HEK293T (cell line): ENCODE measurements around the gene TNFSF8.

Experiments used
- CTCF ChIA-PET: fragments of 350-600 bp; formaldehyde crosslinking; extraction: SDS; loops from one replicate; lab custom pipeline; 2021; ENCODE audit warnings: antibody characterized with exemption, inconsistent platforms; lab: Yijun Ruan, JAX
- POLR2A ChIA-PET: fragments of 350-600 bp; formaldehyde crosslinking; extraction: SDS; loops from one replicate; lab custom pipeline; 2020; ENCODE audit warnings: antibody characterized with exemption, inconsistent platforms; lab: Yijun Ruan, JAX
- DNase-seq: peaks from one replicate; pipeline ENCODE4 v3.0.0; 2012; ENCODE audit warnings: mixed read lengths; ENCODE audit errors: extremely low spot score
- ARNT ChIP-seq: fragments of 450-650 bp; IDR thresholded peaks from 2 replicates; pipeline ENCODE4 v1.6.1; 2017; ENCODE audit warnings: mild to moderate bottlenecking
- BHLHE40 ChIP-seq: fragments of 450-650 bp; IDR thresholded peaks from 2 replicates; pipeline ENCODE4 v1.6.1; 2016; ENCODE audit warnings: mild to moderate bottlenecking, moderate library complexity, borderline replicate concordance
- CTBP1 ChIP-seq: fragments of 450-650 bp; IDR thresholded peaks from 2 replicates; pipeline ENCODE4 v1.6.1; 2016; ENCODE audit warnings: borderline replicate concordance
- ELF4 ChIP-seq: fragments of 450-650 bp; IDR thresholded peaks from 2 replicates; pipeline ENCODE4 v1.6.1; 2017; ENCODE audit warnings: antibody characterized with exemption
- FOXA1 ChIP-seq: fragments of 450-650 bp; IDR thresholded peaks from 2 replicates; pipeline ENCODE4 v1.6.1; 2016; ENCODE audit warnings: mild to moderate bottlenecking
- FOXK2 ChIP-seq: fragments of 450-650 bp; IDR thresholded peaks from 2 replicates; pipeline ENCODE4 v1.6.1; 2016; ENCODE audit warnings: mild to moderate bottlenecking
- FOXM1 ChIP-seq: fragments of 450-650 bp; IDR thresholded peaks from 2 replicates; pipeline ENCODE4 v1.6.1; 2017; ENCODE audit warnings: mild to moderate bottlenecking, borderline replicate concordance
- HDGF ChIP-seq: fragments of 450-650 bp; IDR thresholded peaks from 2 replicates; pipeline ENCODE4 v1.6.1; 2017; ENCODE audit warnings: antibody characterized with exemption, borderline replicate concordance
- L3MBTL2 ChIP-seq: fragments of 450-650 bp; conservative IDR thresholded peaks from 2 replicates; pipeline ENCODE4 v1.6.1; 2016; ENCODE audit warnings: mild to moderate bottlenecking
- LEF1 ChIP-seq: fragments of 450-650 bp; IDR thresholded peaks from 2 replicates; pipeline ENCODE4 v1.6.1; 2017; ENCODE audit warnings: mild to moderate bottlenecking, borderline replicate concordance
- NFRKB ChIP-seq: fragments of 450-650 bp; IDR thresholded peaks from 2 replicates; pipeline ENCODE4 v1.6.1; 2016; ENCODE audit warnings: mild to moderate bottlenecking, moderate library complexity
- SP1 ChIP-seq: fragments of 450-650 bp; IDR thresholded peaks from 2 replicates; pipeline ENCODE4 v1.6.1; 2017
- SUZ12 ChIP-seq: fragments of 450-650 bp; IDR thresholded peaks from 2 replicates; pipeline ENCODE4 v1.6.1; 2016; ENCODE audit warnings: mild to moderate bottlenecking
- TARDBP ChIP-seq: fragments of 450-650 bp; IDR thresholded peaks from 2 replicates; pipeline ENCODE4 v1.6.1; 2016
- ZNF384 ChIP-seq: fragments of 450-650 bp; IDR thresholded peaks from 2 replicates; pipeline ENCODE4 v1.6.1; 2016
- TF ChIP-seq, protein P1 (sequence below): fragments of 450-650 bp; IDR thresholded peaks from 2 replicates; pipeline ENCODE4 v1.6.1; 2016

TNFSF8 gene

DNA sequence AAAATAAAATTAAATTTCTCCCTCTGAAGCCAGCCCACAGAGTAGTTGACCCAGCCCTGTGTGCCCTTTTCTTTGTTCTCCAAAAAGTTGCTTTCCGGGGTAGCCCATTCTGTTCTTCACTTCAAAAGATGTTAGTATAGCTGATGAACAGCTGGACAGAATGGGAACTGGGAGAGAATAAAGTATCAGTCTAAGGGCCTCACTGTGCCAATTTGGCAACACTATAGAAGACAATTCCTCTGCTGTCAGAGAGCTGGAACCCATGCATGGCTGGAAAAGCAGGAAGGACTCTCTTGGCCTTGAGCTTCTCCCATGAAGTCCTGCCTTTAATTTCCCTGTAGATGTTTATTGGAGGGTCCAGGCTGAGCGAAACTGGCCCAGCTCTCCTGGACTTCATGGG lies 11.0 kb upstream of the TNFSF8 start:
- ChIA-PET POLR2A (no interaction called here), CTCF (interaction anchor here (0.6 kb wide), 1 partner anchor 198 kb away, joined by 4 read pairs; no protein-coding TSS in a partner anchor)
- DNase-seq, result no peak
- TF ChIP-seq ARNT (no peak), TARDBP (no peak), L3MBTL2 (no peak), LEF1 (no peak), ELF4 (no peak), ZNF384 (no peak), FOXM1 (no peak), HDGF (no peak), FOXA1 (no peak), SUZ12 (no peak), CTBP1 (no peak), SP1 (no peak), NFRKB (no peak), FOXK2 (no peak)
- TF ChIP-seq, protein P1, sequence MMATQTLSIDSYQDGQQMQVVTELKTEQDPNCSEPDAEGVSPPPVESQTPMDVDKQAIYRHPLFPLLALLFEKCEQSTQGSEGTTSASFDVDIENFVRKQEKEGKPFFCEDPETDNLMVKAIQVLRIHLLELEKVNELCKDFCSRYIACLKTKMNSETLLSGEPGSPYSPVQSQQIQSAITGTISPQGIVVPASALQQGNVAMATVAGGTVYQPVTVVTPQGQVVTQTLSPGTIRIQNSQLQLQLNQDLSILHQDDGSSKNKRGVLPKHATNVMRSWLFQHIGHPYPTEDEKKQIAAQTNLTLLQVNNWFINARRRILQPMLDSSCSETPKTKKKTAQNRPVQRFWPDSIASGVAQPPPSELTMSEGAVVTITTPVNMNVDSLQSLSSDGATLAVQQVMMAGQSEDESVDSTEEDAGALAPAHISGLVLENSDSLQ, result no peak

DNA sequence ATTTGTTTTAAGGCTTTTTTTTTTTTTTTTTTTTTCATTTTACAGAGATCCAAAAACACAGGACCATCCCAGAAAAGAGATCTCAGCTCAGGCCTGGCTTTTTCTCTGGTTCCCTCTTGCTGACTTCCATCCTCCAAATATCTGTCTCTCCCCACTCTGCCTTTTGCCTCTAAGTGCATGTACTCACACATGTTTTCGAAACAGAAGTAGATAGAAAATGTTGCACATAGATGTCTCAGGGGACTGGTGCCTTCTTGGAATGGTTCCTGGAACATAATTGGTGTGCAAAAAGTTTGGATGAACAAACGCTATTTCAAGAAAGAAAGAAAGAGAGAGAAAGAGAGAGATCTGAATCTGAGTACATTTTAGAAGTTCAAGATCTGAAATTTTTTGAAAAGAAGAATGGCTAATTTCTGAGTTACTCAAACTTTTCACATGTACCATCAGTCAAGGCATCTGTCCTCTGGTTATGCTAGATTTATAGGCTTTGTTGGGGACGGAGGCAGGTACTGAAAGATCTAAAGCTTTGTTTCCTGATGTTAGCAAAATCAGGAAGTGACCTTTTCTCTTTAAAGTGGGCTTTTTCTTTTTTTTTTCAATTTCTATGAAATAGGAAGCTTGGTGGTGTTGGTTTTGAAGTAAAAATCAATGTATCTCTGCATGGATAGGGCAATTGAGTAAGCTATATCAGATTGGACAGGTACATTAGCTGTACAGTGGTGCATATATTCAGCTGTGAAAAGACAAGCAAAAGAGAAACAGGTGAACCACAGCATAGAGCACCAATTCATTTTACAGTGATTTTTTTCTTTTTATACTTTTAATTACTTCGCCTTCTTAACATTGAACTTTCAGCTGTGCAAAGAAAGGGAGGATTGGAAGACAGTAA lies 8.5 kb upstream of the TNFSF8 start:
- TF ChIP-seq ARNT (no peak), L3MBTL2 (no peak), FOXK2 (no peak), BHLHE40 (no peak), NFRKB (no peak), FOXA1 (no peak), ZNF384 (no peak), ELF4 (no peak), SP1 (no peak), FOXM1 (no peak), LEF1 (no peak), CTBP1 (no peak), SUZ12 (no peak), TARDBP (no peak), HDGF (no peak)
- TF ChIP-seq, protein P1, result no peak
- ChIA-PET CTCF (no interaction called here), POLR2A (interaction anchor here (0.8 kb wide), 1 partner anchor 17 kb away, joined by 3 read pairs; no protein-coding TSS in a partner anchor)
- DNase-seq, result no peak

DNA sequence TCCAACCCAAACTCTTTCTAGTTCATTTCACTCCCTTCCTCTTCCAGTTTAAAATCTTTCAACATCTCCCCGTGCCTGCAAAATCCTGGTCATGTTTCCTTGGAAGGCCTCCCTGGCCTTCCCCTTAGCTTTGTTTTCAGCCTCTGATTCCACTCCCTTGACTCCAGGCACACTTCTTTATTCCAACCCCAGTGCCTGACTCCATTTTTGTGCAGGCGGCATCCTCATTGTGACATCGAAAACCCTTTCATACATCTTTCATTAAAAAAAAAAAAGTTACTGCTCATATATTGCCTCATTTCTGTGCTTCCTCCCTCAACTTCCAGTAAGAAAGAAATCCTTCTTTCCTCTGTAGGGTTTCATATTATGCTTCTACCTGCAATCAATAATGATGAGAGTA lies 7.1 kb upstream of the TNFSF8 start:
- TF ChIP-seq ARNT (no peak), TARDBP (no peak), L3MBTL2 (no peak), ELF4 (no peak), FOXA1 (no peak), SUZ12 (no peak), BHLHE40 (no peak), LEF1 (no peak), FOXK2 (no peak), FOXM1 (no peak), CTBP1 (no peak)
- TF ChIP-seq, protein P1, result no peak
- ChIA-PET POLR2A (no interaction called here), CTCF (interaction anchor here (1.1 kb wide), 1 partner anchor 284 kb away, joined by 4 read pairs; no protein-coding TSS in a partner anchor)
- no peak for DNase-seq

DNA sequence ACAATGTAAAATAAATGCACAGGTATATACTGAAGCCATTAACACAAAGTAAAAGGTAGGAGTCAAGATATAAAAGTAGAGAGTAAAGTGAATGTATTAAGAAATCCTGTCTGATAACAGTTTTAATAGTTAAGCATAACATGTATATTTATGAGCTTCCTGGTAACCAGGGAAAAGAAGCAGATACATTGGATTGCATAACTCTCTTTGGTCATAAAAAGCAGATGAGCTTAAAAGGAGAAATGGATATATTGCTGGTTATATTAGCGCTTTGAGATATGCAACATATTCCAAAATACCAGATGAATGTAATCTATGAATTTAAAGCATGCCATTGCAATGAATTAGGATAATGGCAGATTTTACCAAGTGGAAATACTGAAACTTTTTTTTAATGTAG lies 6.2 kb upstream of the TNFSF8 start:
- ChIA-PET POLR2A (no interaction called here), CTCF (interaction anchor here (1.1 kb wide), 1 partner anchor 283 kb away, joined by 4 read pairs; no protein-coding TSS in a partner anchor)
- TF ChIP-seq FOXK2 (no peak), TARDBP (no peak), FOXA1 (no peak), FOXM1 (no peak), ARNT (no peak), LEF1 (no peak), ELF4 (no peak), CTBP1 (no peak), SUZ12 (no peak)
- TF ChIP-seq, protein P1, result no peak
- no peak for DNase-seq

DNA sequence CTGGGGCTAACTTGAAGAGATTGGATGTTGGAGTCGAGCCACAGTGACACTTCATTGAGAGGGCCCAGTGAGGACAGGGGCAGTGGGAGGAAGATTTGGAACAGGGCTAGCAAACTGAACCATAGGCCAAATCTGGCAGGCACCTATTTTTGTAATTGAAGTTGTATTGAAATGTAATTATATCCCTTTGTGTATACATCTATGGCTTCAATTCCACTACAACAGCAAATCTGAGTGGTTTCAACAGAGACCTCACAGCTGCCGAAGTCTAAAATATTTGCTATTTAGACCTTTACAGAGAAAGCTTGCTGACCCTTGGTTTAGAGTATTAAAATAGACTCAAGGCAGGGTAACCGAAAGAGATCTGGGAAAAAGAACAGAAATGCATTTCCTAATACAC lies 4.7 kb upstream of the TNFSF8 start:
- TF ChIP-seq ELF4, result no peak
- TF ChIP-seq BHLHE40, result no peak
- ChIA-PET POLR2A (no interaction called here), CTCF (no interaction called here)
- no peak for DNase-seq
